ENCODE data around the gene DERL2. TPM values are rescaled to one million over a fixed set of nuclear protein-coding genes. Genes with fewer than 3 reads are reported as not detected.

The DERL2 gene
- total RNA-seq, 3 donors from 2014 or later = 27.2 to 50.1 (median 41.6) TPM

DNA sequence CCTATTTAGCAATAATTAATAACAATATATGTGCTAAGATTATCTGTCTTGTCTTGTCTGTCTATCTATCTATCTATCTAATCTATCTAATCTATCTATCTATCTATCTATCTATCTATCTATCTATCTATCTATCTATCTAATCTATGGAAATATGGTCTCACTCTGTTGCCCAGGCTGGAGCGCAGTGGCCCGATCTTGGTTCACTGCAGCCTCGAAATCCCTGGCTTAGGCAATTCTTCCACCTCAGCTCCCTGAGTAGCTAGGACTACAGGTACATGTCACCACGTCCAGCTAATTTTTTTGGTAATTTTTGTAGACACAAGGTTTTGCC is 45.1 kb upstream of the DERL2 start:
- DNase-seq (ENCODE audit: low spot score in 2 of 2) = no peak
- TF ChIP-seq, protein P1, sequence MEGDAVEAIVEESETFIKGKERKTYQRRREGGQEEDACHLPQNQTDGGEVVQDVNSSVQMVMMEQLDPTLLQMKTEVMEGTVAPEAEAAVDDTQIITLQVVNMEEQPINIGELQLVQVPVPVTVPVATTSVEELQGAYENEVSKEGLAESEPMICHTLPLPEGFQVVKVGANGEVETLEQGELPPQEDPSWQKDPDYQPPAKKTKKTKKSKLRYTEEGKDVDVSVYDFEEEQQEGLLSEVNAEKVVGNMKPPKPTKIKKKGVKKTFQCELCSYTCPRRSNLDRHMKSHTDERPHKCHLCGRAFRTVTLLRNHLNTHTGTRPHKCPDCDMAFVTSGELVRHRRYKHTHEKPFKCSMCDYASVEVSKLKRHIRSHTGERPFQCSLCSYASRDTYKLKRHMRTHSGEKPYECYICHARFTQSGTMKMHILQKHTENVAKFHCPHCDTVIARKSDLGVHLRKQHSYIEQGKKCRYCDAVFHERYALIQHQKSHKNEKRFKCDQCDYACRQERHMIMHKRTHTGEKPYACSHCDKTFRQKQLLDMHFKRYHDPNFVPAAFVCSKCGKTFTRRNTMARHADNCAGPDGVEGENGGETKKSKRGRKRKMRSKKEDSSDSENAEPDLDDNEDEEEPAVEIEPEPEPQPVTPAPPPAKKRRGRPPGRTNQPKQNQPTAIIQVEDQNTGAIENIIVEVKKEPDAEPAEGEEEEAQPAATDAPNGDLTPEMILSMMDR (IDR thresholded peaks at IDR 0.05) = no peak
- TF ChIP-seq POLR2A (IDR thresholded peaks at IDR 0.05) (no peak), POLR2AphosphoS5 (IDR thresholded peaks at IDR 0.05) (no peak)
- intact Hi-C loops (cut with DNase I; ENCODE audit: low total_unique reads) = no loop called here
- Histone ChIP-seq H3K4me3 (no peak overlapping the region), H3K27me3 (no peaks in the 10 kb centered on the region), H3K9me3 (no peaks in the 10 kb centered on the region), H3K27ac (no peak overlapping the region), H3K4me1 (no peaks in the 10 kb centered on the region), H3K36me3 (no peaks in the 10 kb centered on the region)

DNA sequence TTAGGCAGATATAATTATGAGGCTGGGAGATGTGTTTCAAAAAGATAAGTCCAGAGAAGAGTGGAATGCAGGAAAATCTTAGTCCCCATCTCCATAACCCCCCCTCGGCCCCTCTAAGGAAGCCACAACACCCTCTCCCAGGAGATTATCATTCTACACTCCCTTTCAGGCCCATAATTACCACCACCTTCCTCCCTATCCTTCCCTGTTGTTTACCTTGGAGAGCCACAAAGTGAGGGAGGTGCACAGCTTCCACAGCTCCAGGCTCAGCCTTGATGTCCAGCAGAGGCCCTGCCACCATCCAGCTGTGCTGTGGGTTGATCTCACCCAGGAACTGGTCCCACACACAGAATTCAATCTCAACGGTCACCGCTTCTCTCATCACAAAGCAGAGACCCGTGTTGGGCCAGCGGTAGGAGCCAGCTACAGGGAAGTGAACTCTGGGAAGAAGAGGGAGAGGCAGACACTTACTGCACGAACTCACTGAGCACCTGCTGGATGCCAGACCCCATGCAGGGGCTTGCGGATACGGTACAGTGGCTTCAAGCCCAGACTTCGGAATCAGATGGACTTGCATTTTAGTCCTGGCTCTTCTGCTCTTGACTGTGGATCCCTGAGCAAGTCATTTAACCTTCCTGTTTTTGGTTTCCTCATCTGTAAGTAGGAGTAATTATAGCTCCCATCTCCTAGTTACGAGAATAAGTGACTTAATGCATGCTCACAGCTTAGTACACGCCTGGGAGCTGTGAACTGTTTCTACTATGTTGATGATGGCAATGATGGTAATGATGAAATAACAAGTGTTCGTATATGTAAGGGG is 44.5 kb upstream of the DERL2 start:
- Histone ChIP-seq H3K36me3 (no peaks in the 10 kb centered on the region), H3K27ac (no peak overlapping the region), H3K4me3 (no peak overlapping the region), H3K9me3 (no peaks in the 10 kb centered on the region), H3K4me1 (no peaks in the 10 kb centered on the region), H3K27me3 (no peaks in the 10 kb centered on the region)
- DNase-seq (ENCODE audit: low spot score in 2 of 2) = no peak
- intact Hi-C loops (cut with DNase I; ENCODE audit: low total_unique reads) = no loop called here
- TF ChIP-seq, protein P1 (IDR thresholded peaks at IDR 0.05) = no peak
- TF ChIP-seq POLR2A (IDR thresholded peaks at IDR 0.05) = no peak
- no peak for TF ChIP-seq POLR2AphosphoS5 (IDR thresholded peaks at IDR 0.05)

DNA sequence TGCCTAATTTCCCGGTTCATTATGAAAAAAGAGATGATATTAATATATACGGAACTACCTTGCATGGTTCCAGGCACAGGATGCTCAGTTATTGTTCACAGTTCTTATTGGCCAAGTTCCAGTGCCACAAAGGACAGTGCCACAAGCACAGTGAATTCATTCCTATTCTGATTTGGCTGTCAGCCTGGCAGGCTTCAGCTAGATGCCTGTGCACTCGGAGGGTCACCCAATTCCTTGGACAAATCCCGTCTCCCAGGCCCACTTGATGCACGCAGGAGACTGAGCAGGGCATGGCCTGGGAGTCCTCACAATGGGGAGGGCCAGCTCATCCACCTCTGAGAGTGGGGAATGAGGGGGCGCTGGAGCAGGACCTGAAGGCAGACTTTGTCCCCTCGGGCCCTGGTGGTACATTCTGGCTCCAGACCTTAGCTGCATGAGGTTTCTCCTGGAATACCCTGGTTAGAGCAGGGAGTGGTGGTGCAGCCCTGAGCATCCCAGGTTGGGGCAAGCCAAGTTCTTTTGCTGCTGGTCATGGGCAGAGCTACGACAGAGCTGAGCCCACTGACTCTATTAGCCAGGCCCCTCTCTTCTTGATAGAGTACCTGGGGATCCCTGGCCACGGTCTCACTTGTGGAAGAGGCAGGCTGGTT is 41.7 kb upstream of the DERL2 start:
- intact Hi-C loops (cut with DNase I; ENCODE audit: low total_unique reads) = no loop called here
- Histone ChIP-seq H3K9me3 (no peaks in the 10 kb centered on the region), H3K4me1 (no peaks in the 10 kb centered on the region), H3K36me3 (no peaks in the 10 kb centered on the region), H3K27me3 (no peaks in the 10 kb centered on the region), H3K4me3 (no peak overlapping the region), H3K27ac (no peak overlapping the region)
- no peak for DNase-seq (ENCODE audit: low spot score in 2 of 2)
- no peak for TF ChIP-seq POLR2AphosphoS5 (IDR thresholded peaks at IDR 0.05)
- TF ChIP-seq, protein P1 (IDR thresholded peaks at IDR 0.05) = no peak
- no peak for TF ChIP-seq POLR2A (IDR thresholded peaks at IDR 0.05)

DNA sequence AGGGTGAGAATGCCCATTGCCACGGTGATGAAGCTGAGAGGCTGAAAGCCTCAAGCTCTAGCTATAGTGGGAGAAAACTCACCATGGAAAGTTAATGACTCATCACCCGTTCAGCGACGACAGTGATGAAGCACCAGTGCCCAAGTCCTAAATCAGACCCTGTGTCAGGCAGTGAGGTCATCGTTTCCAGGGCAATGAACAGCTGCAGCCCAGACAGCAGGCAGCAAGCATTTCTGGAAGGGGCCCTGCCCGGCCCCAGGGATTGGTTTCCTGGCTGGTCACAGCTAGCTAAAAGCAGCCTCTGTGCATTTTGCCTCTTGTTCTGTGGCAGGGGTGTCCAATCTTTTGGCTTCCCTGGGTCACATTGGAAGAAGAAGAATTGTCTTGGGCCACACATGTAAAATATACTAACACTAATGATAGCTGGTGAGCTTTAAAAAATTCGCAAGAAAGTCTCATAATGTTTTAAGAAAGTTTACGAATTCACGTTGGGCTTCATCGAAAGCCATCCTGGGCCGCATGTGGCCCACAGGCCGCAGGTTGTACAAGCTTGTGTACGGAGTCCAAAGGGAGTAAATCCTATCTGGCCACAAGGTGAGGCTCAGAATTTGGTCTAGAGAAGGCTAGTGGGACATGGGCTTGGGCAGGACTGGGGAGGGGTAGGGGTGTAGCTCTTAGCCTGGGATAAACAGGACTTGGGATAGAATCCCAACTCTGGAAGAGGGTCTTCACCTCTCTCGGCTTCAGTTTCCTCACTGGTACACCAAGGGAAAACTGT is 41.0 kb upstream of the DERL2 start:
- DNase-seq (ENCODE audit: low spot score in 2 of 2) = no peak
- no peak overlapping the region for H3K4me3 ChIP-seq
- TF ChIP-seq, protein P1 (IDR thresholded peaks at IDR 0.05) = no peak
- TF ChIP-seq POLR2A (IDR thresholded peaks at IDR 0.05) (no peak), POLR2AphosphoS5 (IDR thresholded peaks at IDR 0.05) (no peak)
- H3K27ac ChIP-seq = no peak overlapping the region
- intact Hi-C loops (cut with DNase I; ENCODE audit: low total_unique reads) = no loop called here
- H3K36me3 ChIP-seq = no peaks in the 10 kb centered on the region
- H3K9me3 ChIP-seq = no peaks in the 10 kb centered on the region
- H3K27me3 ChIP-seq = no peaks in the 10 kb centered on the region
- H3K4me1 ChIP-seq = no peaks in the 10 kb centered on the region

DNA sequence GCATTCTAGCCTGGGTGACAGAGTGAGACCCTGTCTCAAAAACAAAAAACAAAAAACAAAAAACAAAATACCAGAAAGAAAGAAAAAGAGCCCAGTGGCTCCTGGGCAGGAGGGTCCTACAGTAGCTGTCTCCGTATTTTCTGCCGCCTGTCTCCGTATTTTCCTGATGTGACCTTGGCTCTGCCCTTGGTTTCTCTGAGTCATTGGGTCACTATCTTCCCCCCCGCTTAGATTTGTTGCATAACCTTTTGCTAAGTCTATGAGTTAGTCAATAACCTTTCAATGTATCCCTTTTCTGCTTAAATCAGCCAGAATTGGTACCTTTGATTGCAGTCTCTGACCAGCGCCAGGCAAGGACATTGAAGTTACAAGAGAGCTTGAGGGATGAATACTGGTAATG is 37.3 kb upstream of the DERL2 start:
- H3K9me3 ChIP-seq = no peaks in the 10 kb centered on the region
- intact Hi-C loops (cut with DNase I; ENCODE audit: low total_unique reads) = no loop called here
- no peaks in the 10 kb centered on the region for H3K27me3 ChIP-seq
- no peaks in the 10 kb centered on the region for H3K4me1 ChIP-seq
- H3K4me3 ChIP-seq = no peak overlapping the region
- no peak for DNase-seq (ENCODE audit: low spot score in 2 of 2)
- H3K36me3 ChIP-seq = no peaks in the 10 kb centered on the region
- TF ChIP-seq POLR2A (IDR thresholded peaks at IDR 0.05) (no peak), POLR2AphosphoS5 (IDR thresholded peaks at IDR 0.05) (no peak)
- TF ChIP-seq, protein P1 (IDR thresholded peaks at IDR 0.05) = no peak
- H3K27ac ChIP-seq = no peak overlapping the region

All from breast epithelium (tissue), 4 donors.